HUES6 (cell line): ENCODE data around the gene RASSF3.

Source experiments
- H3K27ac ChIP-seq: 2 replicates; pipeline ENCODE4 v1.7.0; 2013; ENCODE audit warnings: low read depth, mild to moderate bottlenecking, low read length, inconsistent platforms
- H3K27me3 ChIP-seq: 2 replicates; pipeline ENCODE4 v1.6.1; 2013; ENCODE audit warnings: low read length; ENCODE audit not compliant: control insufficient read depth, insufficient read depth
- H3K36me3 ChIP-seq: 2 replicates; pipeline ENCODE4 v1.6.1; 2013; ENCODE audit warnings: low read length; ENCODE audit not compliant: control insufficient read depth, insufficient read depth
- H3K4me1 ChIP-seq: 2 replicates; pipeline ENCODE4 v1.6.1; 2013; ENCODE audit warnings: low read length; ENCODE audit not compliant: control insufficient read depth, insufficient read depth
- H3K4me3 ChIP-seq: 2 replicates; pipeline ENCODE4 v1.5.1; 2013; ENCODE audit warnings: low read depth, low read length
- H3K9ac ChIP-seq: one replicate; pipeline ENCODE4 v1.6.1; 2013; ENCODE audit warnings: mild to moderate bottlenecking, low read length
- H3K9me3 ChIP-seq: 2 replicates; pipeline ENCODE4 v1.6.1; 2013; ENCODE audit warnings: low read depth, low read length; ENCODE audit not compliant: control insufficient read depth, insufficient read depth

The RASSF3 gene

GRCh38 chr12:64714551-64714968, 104.3 kb downstream of the RASSF3 start:
- Histone ChIP-seq H3K9ac (no peak overlapping the region), H3K9me3 (no peaks in the 10 kb centered on the region), H3K36me3 (peaks cover 41% of the 10 kb centered on the region), H3K27ac (no peak overlapping the region), H3K27me3 (no peaks in the 10 kb centered on the region), H3K4me1 (no peaks in the 10 kb centered on the region), H3K4me3 (no peak overlapping the region)

GRCh38 chr12:64716371-64716770, 106.1 kb downstream of the RASSF3 start:
- Histone ChIP-seq H3K27me3 (no peaks in the 10 kb centered on the region), H3K36me3 (peaks cover 58% of the 10 kb centered on the region), H3K9me3 (no peaks in the 10 kb centered on the region), H3K4me1 (no peaks in the 10 kb centered on the region), H3K9ac (no peak overlapping the region), H3K4me3 (no peak overlapping the region), H3K27ac (no peak overlapping the region)

- no peak overlapping the region for H3K27ac ChIP-seq
- H3K36me3 ChIP-seq, result peaks cover 64% of the 10 kb centered on the region
- no peak overlapping the region for H3K4me3 ChIP-seq
- H3K4me1 ChIP-seq, result no peaks in the 10 kb centered on the region
- no peak overlapping the region for H3K9ac ChIP-seq
- H3K27me3 ChIP-seq, result no peaks in the 10 kb centered on the region
- no peaks in the 10 kb centered on the region for H3K9me3 ChIP-seq
Observed at GRCh38 chr12:64716839-64717455, 106.7 kb downstream of the RASSF3 start.

GRCh38 chr12:64718649-64719048, 108.4 kb downstream of the RASSF3 start:
- Histone ChIP-seq H3K27me3 (no peaks in the 10 kb centered on the region), H3K27ac (no peak overlapping the region), H3K4me3 (no peak overlapping the region), H3K9ac (no peak overlapping the region), H3K9me3 (no peaks in the 10 kb centered on the region), H3K4me1 (no peaks in the 10 kb centered on the region), H3K36me3 (peaks cover 81% of the 10 kb centered on the region)

- H3K27ac ChIP-seq, result no peak overlapping the region
- no peak overlapping the region for H3K4me3 ChIP-seq
- H3K36me3 ChIP-seq, result peaks cover 70% of the 10 kb centered on the region
Observed at GRCh38 chr12:64720884-64721283, 110.6 kb downstream of the RASSF3 start.

GRCh38 chr12:64722835-64723234, 112.5 kb downstream of the RASSF3 start:
- no peak overlapping the region for H3K9ac ChIP-seq
- no peaks in the 10 kb centered on the region for H3K9me3 ChIP-seq
- no peaks in the 10 kb centered on the region for H3K27me3 ChIP-seq
- no peak overlapping the region for H3K4me3 ChIP-seq
- no peak overlapping the region for H3K27ac ChIP-seq
- no peaks in the 10 kb centered on the region for H3K4me1 ChIP-seq
- peaks cover 60% of the 10 kb centered on the region for H3K36me3 ChIP-seq

More at GRCh38 chr12:64720884-64721283, 110.6 kb downstream of the RASSF3 start:
- Histone ChIP-seq H3K27me3 (no peaks in the 10 kb centered on the region), H3K9me3 (no peaks in the 10 kb centered on the region), H3K4me1 (no peaks in the 10 kb centered on the region), H3K9ac (no peak overlapping the region)

GRCh38 chr12:64723630-64724029, 113.3 kb downstream of the RASSF3 start:
- Histone ChIP-seq H3K27ac (no peak overlapping the region), H3K9me3 (no peaks in the 10 kb centered on the region), H3K36me3 (peaks cover 61% of the 10 kb centered on the region), H3K27me3 (no peaks in the 10 kb centered on the region), H3K9ac (no peak overlapping the region), H3K4me3 (no peak overlapping the region), H3K4me1 (no peaks in the 10 kb centered on the region)

- no peak overlapping the region for H3K4me3 ChIP-seq
- no peaks in the 10 kb centered on the region for H3K27me3 ChIP-seq
- no peaks in the 10 kb centered on the region for H3K9me3 ChIP-seq
- no peak overlapping the region for H3K27ac ChIP-seq
- no peak overlapping the region for H3K9ac ChIP-seq
- H3K36me3 ChIP-seq, result peaks cover 56% of the 10 kb centered on the region
- H3K4me1 ChIP-seq, result no peaks in the 10 kb centered on the region
Observed at GRCh38 chr12:64724201-64724745, 114.0 kb downstream of the RASSF3 start.

GRCh38 chr12:64729909-64730587, 119.8 kb downstream of the RASSF3 start:
- H3K4me1 ChIP-seq, result peaks cover 5% of the 10 kb centered on the region; the same call in 1 of the 2 replicates
- H3K4me3 ChIP-seq, result no peak overlapping the region
- no peak overlapping the region for H3K9ac ChIP-seq
- no peaks in the 10 kb centered on the region for H3K27me3 ChIP-seq
- H3K36me3 ChIP-seq, result peaks cover 28% of the 10 kb centered on the region
- no peak overlapping the region for H3K27ac ChIP-seq
- no peaks in the 10 kb centered on the region for H3K9me3 ChIP-seq

- no peak overlapping the region for H3K4me3 ChIP-seq
- peaks cover 34% of the 10 kb centered on the region for H3K36me3 ChIP-seq
- H3K9me3 ChIP-seq, result no peaks in the 10 kb centered on the region
- peaks cover 5% of the 10 kb centered on the region; the same call in 1 of the 2 replicates for H3K4me1 ChIP-seq
- H3K9ac ChIP-seq, result no peak overlapping the region
- no peaks in the 10 kb centered on the region for H3K27me3 ChIP-seq
- no peak overlapping the region for H3K27ac ChIP-seq
Observed at GRCh38 chr12:64730588-64730969, 120.3 kb downstream of the RASSF3 start.

GRCh38 chr12:64731683-64732082, 121.4 kb downstream of the RASSF3 start:
- Histone ChIP-seq H3K9me3 (no peaks in the 10 kb centered on the region), H3K4me3 (no peak overlapping the region), H3K27ac (no peak overlapping the region), H3K36me3 (peaks cover 45% of the 10 kb centered on the region), H3K27me3 (no peaks in the 10 kb centered on the region), H3K9ac (no peak overlapping the region), H3K4me1 (peaks cover 5% of the 10 kb centered on the region; the same call in 1 of the 2 replicates)
